ENCODE results near the gene PPARA. TPM values are rescaled to one million over a fixed set of nuclear protein-coding genes. Genes with fewer than 3 reads are reported as not detected.

PPARA gene
- total and polyA plus RNA-seq, 12 donors = 5.1 to 208 (median 37.4) TPM

DNA sequence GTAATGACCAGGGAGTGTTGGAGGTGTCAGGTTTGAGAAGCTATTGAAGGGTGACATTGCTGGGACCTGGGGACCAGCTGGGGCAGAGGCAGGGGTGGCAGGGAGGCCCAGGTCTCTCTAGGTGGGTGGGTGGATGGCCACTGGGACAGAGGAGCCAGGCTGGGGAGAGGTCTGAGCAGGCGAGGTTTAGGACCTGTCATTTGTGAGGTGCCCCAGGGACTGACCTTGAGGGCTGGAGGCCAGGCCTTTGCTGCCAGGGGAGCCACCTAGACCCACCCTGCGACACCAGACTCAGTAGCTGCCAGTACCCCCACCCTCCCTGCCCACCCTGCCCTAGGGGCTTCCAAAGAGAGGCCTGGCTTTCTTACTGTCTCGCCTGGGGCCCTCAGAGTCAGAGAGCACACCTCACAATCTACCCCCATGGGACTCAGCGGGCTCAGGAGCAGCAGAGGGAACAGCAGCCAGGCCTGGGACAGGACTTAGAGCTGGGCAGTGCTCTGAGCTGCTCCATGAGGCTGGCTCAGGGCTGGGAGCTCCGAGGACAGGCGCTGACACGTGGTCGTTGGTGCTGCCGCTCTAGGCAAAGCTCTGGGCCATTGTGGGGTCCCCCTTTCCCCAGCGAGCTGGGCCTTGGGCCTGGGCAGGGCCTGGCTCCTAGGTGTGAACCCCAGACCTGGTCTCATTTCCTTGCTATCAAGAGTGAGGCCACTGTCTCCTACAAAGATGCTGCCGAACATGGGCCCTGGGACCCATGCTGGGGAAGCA lies 28.6 kb upstream of the PPARA start:
- no peaks in the 10 kb centered on the region for H3K36me3 ChIP-seq (replicated peaks in 1 of 2)
- intact Hi-C loops (cut with DNase I) = loop anchor here (2.0 to 10.0 kb wide), 3 partner anchors 133 to 421 kb away; partner anchors contain the start of gene CDPF1 (in 1 of the 2)
- peak overlapping the region in 1 of 5 donors; percentile 4 for H3K27ac ChIP-seq
- DNase-seq = no peak
- WGBS, 4 donors = 73 to 100% (median 90%) methylated on average over 2 to 11 of the region's 11 CpGs
- H3K4me1 ChIP-seq (replicated peaks in 1 of 2) = peaks cover 5 to 21% of the 10 kb centered on the region in 2 donors
- H3K27me3 ChIP-seq = no peaks in the 10 kb centered on the region
- no peaks in the 10 kb centered on the region for H3K9me3 ChIP-seq (replicated peaks in 1 of 3)
- H3K4me3 ChIP-seq = no peak overlapping the region
- TF ChIP-seq POLR2A (IDR thresholded peaks at IDR 0.05) = no peak
- TF ChIP-seq, protein P1, sequence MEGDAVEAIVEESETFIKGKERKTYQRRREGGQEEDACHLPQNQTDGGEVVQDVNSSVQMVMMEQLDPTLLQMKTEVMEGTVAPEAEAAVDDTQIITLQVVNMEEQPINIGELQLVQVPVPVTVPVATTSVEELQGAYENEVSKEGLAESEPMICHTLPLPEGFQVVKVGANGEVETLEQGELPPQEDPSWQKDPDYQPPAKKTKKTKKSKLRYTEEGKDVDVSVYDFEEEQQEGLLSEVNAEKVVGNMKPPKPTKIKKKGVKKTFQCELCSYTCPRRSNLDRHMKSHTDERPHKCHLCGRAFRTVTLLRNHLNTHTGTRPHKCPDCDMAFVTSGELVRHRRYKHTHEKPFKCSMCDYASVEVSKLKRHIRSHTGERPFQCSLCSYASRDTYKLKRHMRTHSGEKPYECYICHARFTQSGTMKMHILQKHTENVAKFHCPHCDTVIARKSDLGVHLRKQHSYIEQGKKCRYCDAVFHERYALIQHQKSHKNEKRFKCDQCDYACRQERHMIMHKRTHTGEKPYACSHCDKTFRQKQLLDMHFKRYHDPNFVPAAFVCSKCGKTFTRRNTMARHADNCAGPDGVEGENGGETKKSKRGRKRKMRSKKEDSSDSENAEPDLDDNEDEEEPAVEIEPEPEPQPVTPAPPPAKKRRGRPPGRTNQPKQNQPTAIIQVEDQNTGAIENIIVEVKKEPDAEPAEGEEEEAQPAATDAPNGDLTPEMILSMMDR (IDR thresholded peaks at IDR 0.05) = no peak

DNA sequence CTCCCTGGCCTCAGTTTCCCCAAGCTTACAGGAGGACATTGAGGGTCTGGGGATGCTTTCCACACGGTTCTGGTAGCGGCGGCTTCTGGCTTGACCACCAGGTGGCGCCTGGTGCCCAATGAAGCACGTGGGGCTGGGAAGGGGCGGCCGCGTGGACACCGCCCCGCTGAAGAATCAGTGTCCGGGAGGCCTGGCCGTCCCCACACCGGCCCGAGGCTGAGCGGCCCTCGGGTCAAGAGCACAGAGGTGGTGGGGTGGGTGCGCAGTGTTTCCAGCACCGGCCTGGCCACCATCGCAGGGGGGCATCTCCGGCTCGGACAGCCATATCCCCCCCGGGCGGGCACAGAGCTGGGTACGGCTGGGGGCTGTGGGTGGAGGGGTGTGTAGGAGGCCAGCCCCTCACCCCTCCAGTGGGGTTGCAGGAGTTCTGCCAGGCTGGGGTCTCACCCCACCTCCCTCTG lies 27.8 kb upstream of the PPARA start:
- Histone ChIP-seq H3K9me3 (replicated peaks in 1 of 3) (no peaks in the 10 kb centered on the region), H3K36me3 (replicated peaks in 1 of 2) (no peaks in the 10 kb centered on the region), H3K4me1 (replicated peaks in 1 of 2) (peaks cover 5 to 18% of the 10 kb centered on the region in 2 donors), H3K4me3 (no peak overlapping the region), H3K27ac (no peak overlapping the region), H3K27me3 (no peaks in the 10 kb centered on the region)
- no peak for TF ChIP-seq POLR2A (IDR thresholded peaks at IDR 0.05)
- TF ChIP-seq, protein P1 (IDR thresholded peaks at IDR 0.05) = peak; percentile 92 to 97 (median 94)
- WGBS, 4 donors = 0 to 12% (median 6%) methylated on average over 16 to 24 of the region's 24 CpGs
- intact Hi-C loops (cut with DNase I) = loop anchor here (2.0 to 10.0 kb wide), 3 partner anchors 132 to 420 kb away; partner anchors contain the start of gene CDPF1 (in 1 of the 2)
- peak; percentile 66 to 89 (median 81) for DNase-seq

DNA sequence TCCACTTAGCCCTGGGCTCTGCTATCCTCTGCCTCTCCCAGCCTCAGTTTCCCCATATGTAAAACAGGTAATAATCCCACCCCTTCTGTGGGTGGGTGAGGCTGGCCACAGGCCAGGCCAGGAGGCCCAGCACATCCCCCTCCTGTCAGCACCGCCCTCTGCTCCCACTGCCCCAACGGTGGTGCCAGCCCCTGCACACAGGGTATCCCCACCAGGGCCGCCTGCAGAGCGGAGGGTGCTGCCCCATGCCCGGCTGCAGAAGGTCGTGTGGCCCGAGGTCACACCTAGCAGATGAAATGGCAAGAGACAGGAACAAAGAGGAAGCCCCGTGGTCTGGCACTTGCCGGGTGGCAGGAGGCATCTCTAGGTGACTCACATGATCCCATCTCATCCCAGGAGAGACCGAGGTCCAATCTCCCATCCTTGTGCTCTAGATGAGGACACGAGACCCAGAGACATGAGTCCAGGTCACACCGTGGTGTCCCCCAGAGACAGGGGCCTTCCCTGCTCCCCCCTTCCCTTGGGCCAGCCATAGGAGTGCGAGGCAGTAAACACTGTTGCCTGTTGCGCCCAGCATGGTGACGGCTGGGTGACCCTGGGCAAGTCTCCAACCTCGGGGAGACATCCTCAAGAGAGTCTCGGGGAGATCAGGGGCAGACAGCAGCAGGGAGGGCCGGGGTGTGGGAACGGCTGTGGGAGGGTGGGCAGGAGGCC lies 27.2 kb upstream of the PPARA start:
- DNase-seq = peak in 5 of 7 donors; percentile 50 to 55 (median 54)
- intact Hi-C loops (cut with DNase I) = loop anchor here (2.0 to 10.0 kb wide), 3 partner anchors 132 to 419 kb away; partner anchors contain the start of gene CDPF1 (in 1 of the 2)
- H3K4me3 ChIP-seq = no peak overlapping the region

More for the DNA sequence above, 27.2 kb upstream of the PPARA start:
- Histone ChIP-seq H3K36me3 (replicated peaks in 1 of 2) (no peaks in the 10 kb centered on the region), H3K9me3 (replicated peaks in 1 of 3) (no peaks in the 10 kb centered on the region), H3K27ac (peak overlapping the region in 2 of 5 donors; percentile 21 to 34), H3K4me1 (replicated peaks in 1 of 2) (peaks cover 5 to 18% of the 10 kb centered on the region in 2 donors), H3K27me3 (no peaks in the 10 kb centered on the region)
- TF ChIP-seq POLR2A (IDR thresholded peaks at IDR 0.05) = no peak
- TF ChIP-seq, protein P1 (IDR thresholded peaks at IDR 0.05) = no peak
- WGBS, 4 donors = 42 to 50% (median 43%) methylated on average over 3 to 19 of the region's 19 CpGs
